PFSK-1 (cell line): ENCODE results near the gene ATRN.

Source experiments
- FOXP2 ChIP-seq: optimal IDR thresholded peaks from 2 replicates; pipeline ENCODE3; 2011; ENCODE audit warnings: borderline replicate concordance, control low read depth, inconsistent platforms; ENCODE audit not compliant: insufficient read depth; ENCODE audit errors: extremely low read length, extremely low read depth
- SIN3A ChIP-seq: IDR thresholded peaks from 2 replicates; pipeline ENCODE4 v1.6.1; 2012; ENCODE audit warnings: mild to moderate bottlenecking, low read length, moderate library complexity, borderline replicate concordance; ENCODE audit not compliant: insufficient read depth
- TAF1 ChIP-seq: IDR thresholded peaks from 2 replicates; pipeline ENCODE4 v1.6.1; 2012; ENCODE audit warnings: low read length, control low read depth, borderline replicate concordance; ENCODE audit not compliant: insufficient read depth

DNA sequence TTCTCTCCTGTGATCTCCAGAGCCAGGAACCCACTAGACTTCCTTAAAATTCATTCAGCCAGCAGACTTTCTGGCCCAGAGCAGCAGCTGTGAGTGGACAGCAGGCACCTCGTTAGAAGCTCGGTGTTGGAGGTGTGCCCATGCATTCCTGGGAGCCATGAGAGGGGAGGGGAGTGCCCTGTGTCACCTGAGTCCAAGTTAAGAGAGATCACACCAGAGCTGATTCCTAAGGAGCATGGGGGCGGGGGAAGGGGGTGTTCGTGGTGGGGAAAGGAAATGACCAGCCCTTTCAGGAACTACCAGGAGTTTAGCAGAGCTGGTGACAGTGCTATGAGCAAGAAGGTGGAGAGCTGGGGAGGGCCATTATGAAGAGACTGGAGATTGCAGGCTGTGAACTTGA lies 145.4 kb downstream of the ATRN start:
- TF ChIP-seq TAF1 (no peak), SIN3A (no peak), FOXP2 (no peak)
